A673 (cell line): ENCODE measurements around the gene ATP10A. TPM values are rescaled to one million over a fixed set of nuclear protein-coding genes. Genes with fewer than 3 reads are reported as not detected.

Experiments used
- BruUV-seq: library from RNA; stranded (reverse); fragments of 400-500 nt; replicated peaks from 2 replicates; lab custom pipeline; 2021; lab: Mats Ljungman, UMichigan
- CTCF ChIA-PET: fragments of 300-600 bp; sonication (Branson Sonifier 250); formaldehyde crosslinking; loops from one replicate; lab custom pipeline; 2022; ENCODE audit warnings: antibody characterized with exemption; lab: Charles Lee
- POLR2A ChIA-PET: fragments of 300-600 bp; sonication (Branson Sonifier 250); formaldehyde crosslinking; loops from one replicate; lab custom pipeline; 2022; ENCODE audit warnings: antibody characterized with exemption; ENCODE audit not compliant: low non-redundant PET; lab: Charles Lee
- DNase-seq: peaks from one replicate; pipeline ENCODE4 v3.0.0-alpha.2; 2015; ENCODE audit warnings: low spot score
- H3K27ac ChIP-seq: fragments of 200-600 bp; sonication (generic); 2 replicates; pipeline ENCODE4 v1.5.1; 2016; ENCODE audit warnings: mixed run types, low read depth, mild to moderate bottlenecking, mixed read lengths, antibody characterized with exemption, low read length; ENCODE audit not compliant: poor library complexity, severe bottlenecking
- H3K27me3 ChIP-seq: fragments of 200-600 bp; sonication (generic); replicated peaks from 2 replicates; pipeline ENCODE4 v1.6.1; 2017; ENCODE audit warnings: mixed run types, low read depth, mild to moderate bottlenecking, mixed read lengths, antibody characterized with exemption, low read length; ENCODE audit not compliant: insufficient read depth, poor library complexity
- H3K36me3 ChIP-seq: fragments of 200-600 bp; sonication (generic); 2 replicates; pipeline ENCODE4 v1.6.1; 2016; ENCODE audit warnings: mixed run types, mild to moderate bottlenecking, mixed read lengths, antibody characterized with exemption, low read length; ENCODE audit not compliant: insufficient read depth, poor library complexity, severe bottlenecking
- H3K4me1 ChIP-seq: fragments of 200-600 bp; sonication (generic); 2 replicates; pipeline ENCODE4 v1.6.1; 2017; ENCODE audit warnings: mixed run types, mild to moderate bottlenecking, mixed read lengths, antibody characterized with exemption, low read length; ENCODE audit not compliant: insufficient read depth, poor library complexity, severe bottlenecking
- H3K4me3 ChIP-seq: fragments of 200-600 bp; sonication (generic); 2 replicates; pipeline ENCODE4 v1.5.1; 2016; ENCODE audit warnings: low read depth, mixed run types, mild to moderate bottlenecking, mixed read lengths, low read length; ENCODE audit not compliant: poor library complexity, severe bottlenecking
- H3K9me3 ChIP-seq: fragments of 200-600 bp; sonication (generic); 2 replicates; pipeline ENCODE4 v1.6.1; 2016; ENCODE audit warnings: mixed run types, low read depth, mild to moderate bottlenecking, mixed read lengths, antibody characterized with exemption, low read length; ENCODE audit not compliant: poor library complexity, severe bottlenecking
- CTCF ChIP-seq: fragments of 300-800, 200-600 bp; sonication (generic); conservative IDR thresholded peaks from 2 replicates; pipeline ENCODE4 v1.5.1; 2017; ENCODE audit warnings: low read depth, mild to moderate bottlenecking, antibody characterized with exemption, low read length, moderate library complexity, mixed read lengths
- EZH2 ChIP-seq: fragments of 200-600 bp; sonication (generic); IDR thresholded peaks from 2 replicates; pipeline ENCODE4 v1.6.1; 2017; ENCODE audit warnings: borderline replicate concordance, low read depth, mild to moderate bottlenecking, mixed read lengths, antibody characterized with exemption, low read length; ENCODE audit not compliant: poor library complexity, severe bottlenecking
- intact Hi-C: fragments of 100-400 bp; cut with micrococcal nuclease; formaldehyde crosslinking; loops from one replicate; pipeline ENCODE4 v1.10.0; 2022; ENCODE audit not compliant: unreplicated experiment
- total RNA-seq: library from RNA; stranded (reverse); gene quantifications from 2 replicates; pipeline ENCODE4 v1.2.3, GENCODE V29; 2021

The ATP10A gene
- total RNA-seq, 1 experiment from 2014 or later: not detected

DNA sequence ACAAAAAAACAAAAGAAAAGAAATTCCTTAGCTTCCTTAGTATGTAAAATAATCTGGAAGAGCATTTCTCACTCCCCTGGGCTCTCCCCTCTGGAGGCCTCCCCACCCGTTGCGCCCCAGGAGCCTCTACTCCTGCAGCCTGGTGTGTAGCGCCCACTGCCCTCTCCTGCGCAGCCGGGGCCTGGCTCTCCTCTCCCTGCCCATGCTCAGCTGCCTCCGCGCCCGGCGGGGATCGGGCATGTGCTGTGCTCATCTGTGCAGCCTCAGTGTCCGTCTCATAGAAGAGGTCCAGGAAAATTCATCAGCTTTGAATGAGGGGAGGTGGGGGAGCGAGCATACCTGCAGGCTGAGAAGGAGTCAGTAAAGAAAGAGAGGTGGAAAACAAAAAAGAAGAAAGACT lies 203.9 kb downstream of the ATP10A start:
- POLR2A ChIA-PET: no interaction called here
- BruUV-seq: no TSS peak
- Histone ChIP-seq H3K27me3 (no peaks in the 10 kb centered on the region), H3K4me1 (no peaks in the 10 kb centered on the region), H3K27ac (no peak overlapping the region), H3K36me3 (no peaks in the 10 kb centered on the region), H3K9me3 (peaks cover 14% of the 10 kb centered on the region), H3K4me3 (no peak overlapping the region)
- no peak for TF ChIP-seq CTCF
- TF ChIP-seq EZH2: no peak
- intact Hi-C loops: no loop called here
- CTCF ChIA-PET: no interaction called here
- no peak for DNase-seq

- no peak for DNase-seq
- no peaks in the 10 kb centered on the region for H3K4me1 ChIP-seq
- H3K36me3 ChIP-seq: no peaks in the 10 kb centered on the region
- TF ChIP-seq EZH2 (no peak), CTCF (no peak)
- intact Hi-C loops: no loop called here
- no peak overlapping the region for H3K4me3 ChIP-seq
- BruUV-seq: no TSS peak
- no peaks in the 10 kb centered on the region for H3K27me3 ChIP-seq
- peaks cover 14% of the 10 kb centered on the region for H3K9me3 ChIP-seq
- CTCF ChIA-PET: no interaction called here
- POLR2A ChIA-PET: no interaction called here
- H3K27ac ChIP-seq: no peak overlapping the region
These were observed 204.6 kb downstream of the ATP10A start for GRCh38 chr15:25658560-25658959.

- no peaks in the 10 kb centered on the region for H3K36me3 ChIP-seq
- H3K27me3 ChIP-seq: no peaks in the 10 kb centered on the region
- no peaks in the 10 kb centered on the region for H3K4me1 ChIP-seq
- peaks cover 10% of the 10 kb centered on the region for H3K9me3 ChIP-seq
- ChIA-PET CTCF (no interaction called here), POLR2A (no interaction called here)
- intact Hi-C loops: no loop called here
- no peak overlapping the region for H3K27ac ChIP-seq
- no TSS peak for BruUV-seq
- H3K4me3 ChIP-seq: no peak overlapping the region
- DNase-seq: no peak
- TF ChIP-seq CTCF (no peak), EZH2 (no peak)
These were observed 207.7 kb downstream of the ATP10A start for GRCh38 chr15:25655207-25655948.
